GM23248 (cell line): ENCODE results near the gene RNF111. TPM values are rescaled to one million over a fixed set of nuclear protein-coding genes. Genes with fewer than 3 reads are reported as not detected.

Experiments
- DNase-seq: peaks from one replicate; pipeline ENCODE4 v3.0.0-alpha.2; 2015
- H2AFZ ChIP-seq: fragments of 200-600 bp; sonication (generic); 2 replicates; pipeline ENCODE4 v1.6.1; 2016; ENCODE audit warnings: antibody characterized with exemption
- H3F3A ChIP-seq: fragments of 200-600 bp; sonication (generic); 2 replicates; pipeline ENCODE4 v1.6.1; 2016; ENCODE audit warnings: mild to moderate bottlenecking, antibody characterized with exemption, mixed run types; ENCODE audit not compliant: insufficient read depth
- H3K27ac ChIP-seq: fragments of 200-600 bp; sonication (generic); 2 replicates; pipeline ENCODE4 v1.5.1; 2016; ENCODE audit warnings: mild to moderate bottlenecking
- H3K27me3 ChIP-seq: fragments of 200-600 bp; sonication (generic); replicated peaks from 2 replicates; pipeline ENCODE4 v1.6.1; 2016; ENCODE audit warnings: mild to moderate bottlenecking; ENCODE audit not compliant: insufficient read depth
- H3K36me3 ChIP-seq: fragments of 200-600 bp; sonication (generic); 2 replicates; pipeline ENCODE4 v1.6.1; 2016; ENCODE audit warnings: low read depth, mild to moderate bottlenecking
- H3K4me1 ChIP-seq: fragments of 200-600 bp; sonication (generic); 2 replicates; pipeline ENCODE4 v1.6.1; 2016; ENCODE audit warnings: mild to moderate bottlenecking; ENCODE audit not compliant: insufficient read depth
- H3K4me2 ChIP-seq: fragments of 200-600 bp; sonication (generic); one replicate; pipeline ENCODE4 v1.6.1; 2016; ENCODE audit warnings: mild to moderate bottlenecking; ENCODE audit not compliant: unreplicated experiment
- H3K4me3 ChIP-seq: fragments of 200-600 bp; sonication (generic); 2 replicates; pipeline ENCODE4 v1.5.1; 2016; ENCODE audit warnings: mild to moderate bottlenecking
- H3K79me2 ChIP-seq: fragments of 200-600 bp; sonication (generic); 2 replicates; pipeline ENCODE4 v1.6.1; 2016; ENCODE audit warnings: mild to moderate bottlenecking; ENCODE audit not compliant: insufficient read depth
- H3K9ac ChIP-seq: fragments of 200-600 bp; sonication (generic); 2 replicates; pipeline ENCODE4 v1.6.1; 2016; ENCODE audit warnings: mild to moderate bottlenecking
- H3K9me2 ChIP-seq: fragments of 200-600 bp; sonication (generic); 2 replicates; pipeline ENCODE4 v1.6.1; 2016; ENCODE audit warnings: mixed run types, mild to moderate bottlenecking, moderate library complexity; ENCODE audit not compliant: insufficient read depth
- H3K9me3 ChIP-seq: fragments of 200-600 bp; sonication (generic); one replicate; pipeline ENCODE4 v1.6.1; 2017; ENCODE audit warnings: low read depth
- H4K20me1 ChIP-seq: fragments of 200-600 bp; sonication (generic); 2 replicates; pipeline ENCODE4 v1.6.0; 2016; ENCODE audit not compliant: insufficient read depth
- EZH2 ChIP-seq: fragments of 200-600 bp; sonication (generic); IDR thresholded peaks from 2 replicates; pipeline ENCODE4 v1.6.1; 2018; ENCODE audit warnings: antibody characterized with exemption, mild to moderate bottlenecking; ENCODE audit not compliant: insufficient read depth, poor library complexity, severe bottlenecking
- EZH2phosphoT487 ChIP-seq: fragments of 200-600 bp; sonication (generic); IDR thresholded peaks from 2 replicates; pipeline ENCODE4 v1.6.1; 2018; ENCODE audit warnings: antibody characterized with exemption, moderate library complexity, mild to moderate bottlenecking, low read depth; ENCODE audit not compliant: insufficient read depth
- WGBS, 2 experiments: methylation state at CpG; one replicate each; pipeline ENCODE4 v1.1.6; 2015 to 2017; ENCODE audit warnings: low lambda C conversion rate in 2 of 2, low coverage in 1 of 2; ENCODE audit errors: missing lambda C conversion rate in 2 of 2; 5-methylcytosine and 5-hydroxymethylcytosine counted together
- in situ Hi-C: fragments of 300-500 bp; cut with MboI; formaldehyde crosslinking; loops from 2 replicates; pipeline ENCODE4 v1.15.0; 2020
- polyA plus RNA-seq: library from polyadenylated mRNA; unstranded; fragments of >200 nt; fragmentation: Nextera tagmentation; extraction: Ambion mirVana; gene quantifications from 2 replicates; pipeline ENCODE4 v1.2.1, GENCODE V29; 2016
- total RNA-seq: library from RNA; depleted of rRNA; stranded (reverse); fragments of >200 nt; shearing (Covaris generic); gene quantifications from 2 replicates; pipeline ENCODE4 v1.2.3, GENCODE V29; 2014

The RNF111 gene
- total and polyA plus RNA-seq, 2 experiments from 2014 or later, result 17.8 to 24.4 TPM

DNA sequence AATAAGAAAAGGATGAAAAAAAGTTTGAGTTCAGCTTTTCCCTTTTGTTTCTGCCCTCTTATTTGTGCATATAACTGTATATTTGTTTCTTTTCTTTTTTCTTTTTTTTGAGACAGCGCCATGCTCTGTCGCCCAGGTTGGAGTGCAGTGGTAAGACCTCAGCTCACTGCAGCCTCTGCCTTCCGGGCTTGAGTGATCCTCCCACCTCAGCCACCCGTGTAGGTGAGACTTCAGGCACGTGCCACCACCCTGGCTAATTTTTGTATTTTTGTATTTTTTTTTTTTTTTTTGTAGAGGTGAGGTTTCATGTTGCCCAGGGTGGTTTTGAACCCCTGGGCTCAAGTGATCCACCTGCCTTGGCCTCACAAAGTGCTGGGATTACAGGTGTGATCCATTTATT lies 31.4 kb downstream of the RNF111 start:
- H4K20me1 ChIP-seq, result no peaks in the 10 kb centered on the region; the same call in 1 of the 2 replicates
- no peaks in the 10 kb centered on the region for H3K9me2 ChIP-seq
- peaks cover 98% of the 10 kb centered on the region for H3K79me2 ChIP-seq
- no peak overlapping the region for H3K4me2 ChIP-seq
- no peak overlapping the region for H3K9ac ChIP-seq
- H2AFZ ChIP-seq, result no peak overlapping the region
- 0 out of 2 replicates have a peak, but pooled peaks cover 6% of the 10 kb centered on the region for H3K36me3 ChIP-seq
- H3K4me1 ChIP-seq, result peaks cover 6% of the 10 kb centered on the region
- 85 to 86% methylated on average over 5 of the region's 5 CpGs for WGBS, 2 experiments
- H3K9me3 ChIP-seq, result no peaks in the 10 kb centered on the region
- in situ Hi-C loops, result no loop called here
- no peak for DNase-seq
- H3K27me3 ChIP-seq, result no peaks in the 10 kb centered on the region
- no peak for TF ChIP-seq EZH2
- TF ChIP-seq EZH2phosphoT487, result no peak
- no peak overlapping the region for H3K27ac ChIP-seq
- no peaks in the 10 kb centered on the region for H3F3A ChIP-seq
- no peak overlapping the region for H3K4me3 ChIP-seq

DNA sequence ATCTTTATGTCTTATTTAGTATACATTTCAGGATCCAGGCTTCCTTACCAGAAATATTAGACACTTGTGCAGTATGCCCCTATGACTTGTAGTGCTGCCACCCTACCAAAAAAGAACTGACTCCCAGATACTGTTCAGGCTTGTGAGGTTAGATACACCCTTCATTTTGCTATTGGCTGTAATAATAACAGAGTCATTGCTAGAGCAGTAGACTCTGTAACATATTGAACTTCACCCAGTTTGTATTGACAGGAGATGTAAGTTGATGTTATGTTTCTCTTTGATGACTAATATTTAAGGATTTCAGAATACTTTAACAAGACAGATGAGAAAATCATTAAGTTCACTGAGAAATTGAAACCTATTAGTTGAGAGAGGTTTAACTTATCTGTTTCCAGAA lies 32.9 kb downstream of the RNF111 start:
- no peak overlapping the region for H3K27ac ChIP-seq
- peak; percentile 9 for DNase-seq
- in situ Hi-C loops, result no loop called here

DNA sequence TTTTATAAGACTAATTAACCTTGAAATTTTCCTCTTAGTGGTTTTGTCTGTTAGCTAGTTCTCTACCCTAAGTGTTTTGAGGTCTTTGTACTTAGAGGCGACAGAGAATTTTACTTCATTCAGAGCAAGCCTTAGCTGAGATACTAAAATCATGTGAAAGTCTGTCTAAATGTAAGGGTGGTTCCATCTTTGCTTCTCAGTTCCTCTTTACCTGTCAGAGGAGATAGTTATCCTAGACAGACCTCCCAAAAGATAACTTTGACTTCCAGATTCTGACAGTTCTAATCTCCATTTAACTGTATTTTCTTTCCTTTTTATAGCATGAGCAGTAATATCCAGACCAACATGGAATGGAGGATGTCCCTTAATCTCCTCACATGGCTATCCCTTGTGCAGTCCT lies 34.7 kb downstream of the RNF111 start:
- no peak for DNase-seq
- H3K27ac ChIP-seq, result no peak overlapping the region
- no peaks in the 10 kb centered on the region for H3F3A ChIP-seq
- H3K4me3 ChIP-seq, result no peak overlapping the region
- H3K36me3 ChIP-seq, result peaks cover 6% of the 10 kb centered on the region; the same call in 1 of the 2 replicates
- no peak overlapping the region for H2AFZ ChIP-seq
- no peaks in the 10 kb centered on the region for H3K9me2 ChIP-seq
- peaks cover 98% of the 10 kb centered on the region for H3K79me2 ChIP-seq
- H3K27me3 ChIP-seq, result no peaks in the 10 kb centered on the region
- in situ Hi-C loops, result no loop called here
- TF ChIP-seq EZH2phosphoT487 (no peak), EZH2 (no peak)
- H3K4me2 ChIP-seq, result no peak overlapping the region
- no peaks in the 10 kb centered on the region; the same call in 1 of the 2 replicates for H4K20me1 ChIP-seq
- H3K9me3 ChIP-seq, result no peaks in the 10 kb centered on the region
- H3K4me1 ChIP-seq, result peaks cover 6% of the 10 kb centered on the region
- H3K9ac ChIP-seq, result no peak overlapping the region
- 97 to 100% methylated on average over 1 of the region's 1 CpG for WGBS, 2 experiments

More for the DNA sequence above, 32.9 kb downstream of the RNF111 start:
- H3K4me2 ChIP-seq, result no peak overlapping the region
- H3K9me2 ChIP-seq, result no peaks in the 10 kb centered on the region
- H3K79me2 ChIP-seq, result peaks cover 98% of the 10 kb centered on the region
- no peaks in the 10 kb centered on the region for H3F3A ChIP-seq
- no peak overlapping the region for H2AFZ ChIP-seq
- no peaks in the 10 kb centered on the region for H3K9me3 ChIP-seq
- no peaks in the 10 kb centered on the region; the same call in 1 of the 2 replicates for H4K20me1 ChIP-seq
- H3K27me3 ChIP-seq, result no peaks in the 10 kb centered on the region
- H3K9ac ChIP-seq, result no peak overlapping the region
- H3K4me3 ChIP-seq, result no peak overlapping the region
- TF ChIP-seq EZH2phosphoT487 (no peak), EZH2 (no peak)
- 0 out of 2 replicates have a peak, but pooled peaks cover 6% of the 10 kb centered on the region for H3K36me3 ChIP-seq
- peaks cover 6% of the 10 kb centered on the region for H3K4me1 ChIP-seq

DNA sequence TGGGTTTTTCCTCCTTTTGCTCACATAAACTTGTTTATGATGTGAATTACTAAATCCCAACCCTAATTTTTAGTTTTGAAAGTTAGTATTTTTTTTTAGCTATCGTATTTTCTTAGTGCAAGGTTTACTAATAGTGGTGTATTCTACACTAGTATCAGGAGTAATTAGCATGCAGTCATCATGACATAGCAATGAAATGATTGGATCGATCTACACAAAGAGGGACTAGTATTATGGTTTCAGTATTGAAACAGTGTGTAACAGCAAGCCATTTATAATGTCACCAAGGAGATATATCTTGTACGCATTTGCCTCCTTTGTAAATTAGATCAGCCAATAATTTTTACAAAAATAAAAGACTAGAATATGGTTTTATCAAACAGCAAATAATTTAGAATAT lies 38.7 kb downstream of the RNF111 start:
- Histone ChIP-seq H3K36me3 (peaks cover 3% of the 10 kb centered on the region), H3K9me3 (no peaks in the 10 kb centered on the region), H3K79me2 (peaks cover 100% of the 10 kb centered on the region), H3K9me2 (no peaks in the 10 kb centered on the region), H4K20me1 (0 out of 2 replicates have a peak, but pooled peaks cover 7% of the 10 kb centered on the region), H3K27ac (no peak overlapping the region), H2AFZ (no peak overlapping the region), H3K4me2 (no peak overlapping the region), H3K4me1 (no peaks in the 10 kb centered on the region), H3K4me3 (no peak overlapping the region), H3F3A (no peaks in the 10 kb centered on the region), H3K9ac (no peak overlapping the region), H3K27me3 (no peaks in the 10 kb centered on the region)
- no peak for TF ChIP-seq EZH2phosphoT487
- no peak for TF ChIP-seq EZH2
- DNase-seq, result no peak
- WGBS, 2 experiments, result 93 to 96% methylated on average over 3 of the region's 3 CpGs
- in situ Hi-C loops, result no loop called here
